ENCODE measurements around the gene TMEM245. TPM values are rescaled to one million over a fixed set of nuclear protein-coding genes. Genes with fewer than 3 reads are reported as not detected.

The TMEM245 gene
- total RNA-seq, 1 donor from 2014 or later: 36.9 TPM

- DNase-seq (ENCODE audit: extremely low read depth, low read depth, low spot score): no peak
These were observed 12.1 kb downstream of the TMEM245 start for GRCh38 chr9:109107402-109108240.

GRCh38 chr9:109101810-109102209 is 17.9 kb downstream of the TMEM245 start:
- DNase-seq (ENCODE audit: extremely low read depth, low read depth, low spot score): peak; percentile 71

- no peak for DNase-seq (ENCODE audit: extremely low read depth, low read depth, low spot score)
These were observed 18.5 kb downstream of the TMEM245 start for GRCh38 chr9:109101202-109101595.

DNA sequence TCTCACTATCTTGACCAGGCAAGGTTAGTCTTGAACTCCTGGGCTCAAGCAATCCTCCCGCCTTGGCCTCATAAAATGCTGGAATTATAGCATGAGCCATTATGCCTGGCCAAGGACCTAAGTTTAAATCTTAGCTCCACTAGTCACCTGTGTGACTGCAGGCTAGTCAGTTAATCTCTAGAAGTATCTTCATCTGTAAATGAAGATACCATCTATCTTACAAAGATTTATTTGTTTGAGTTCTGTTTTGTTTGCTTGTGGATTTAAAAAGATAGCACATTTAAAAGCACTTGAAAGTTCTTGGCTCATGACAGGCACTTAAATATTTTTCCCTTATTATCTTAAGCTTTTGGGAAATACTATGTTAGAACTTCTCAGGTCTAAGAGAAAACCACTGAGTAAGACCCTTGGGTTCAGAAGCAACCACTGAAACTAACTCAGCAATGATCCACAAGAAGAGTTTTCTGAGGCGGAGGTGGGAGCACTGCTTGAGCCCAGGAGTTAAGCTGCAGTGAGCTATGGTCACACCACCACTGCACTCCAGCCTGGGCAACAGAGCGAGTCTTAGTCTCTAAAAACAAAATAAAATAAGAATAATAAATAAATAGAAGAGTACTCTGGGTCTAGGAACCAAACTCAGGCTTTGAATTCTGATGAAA is 19.1 kb downstream of the TMEM245 start:
- no peak for DNase-seq (ENCODE audit: extremely low read depth, low read depth, low spot score)

DNA sequence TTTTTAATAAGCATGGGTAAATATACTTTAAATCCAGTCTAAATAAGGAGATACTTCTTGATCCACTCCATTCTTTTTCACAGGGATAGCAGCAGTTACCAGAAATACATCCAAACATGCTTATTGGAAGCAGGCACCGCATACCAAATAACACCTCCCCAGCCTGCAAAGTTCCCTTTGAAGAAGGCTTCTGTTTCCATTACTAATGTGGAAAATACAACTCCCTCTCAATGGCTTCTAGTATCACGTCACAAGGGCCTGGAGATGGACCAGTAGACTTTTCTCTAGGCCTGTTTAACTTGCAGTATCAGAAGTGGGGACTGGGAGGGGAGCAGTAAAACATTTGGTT is 20.8 kb downstream of the TMEM245 start:
- DNase-seq (ENCODE audit: extremely low read depth, low read depth, low spot score): no peak

GRCh38 chr9:109098171-109098959 is 21.4 kb downstream of the TMEM245 start:
- no peak for DNase-seq (ENCODE audit: extremely low read depth, low read depth, low spot score)

- no peak for DNase-seq (ENCODE audit: extremely low read depth, low read depth, low spot score)
These were observed 22.6 kb downstream of the TMEM245 start for GRCh38 chr9:109097146-109097545.

- no peak for DNase-seq (ENCODE audit: extremely low read depth, low read depth, low spot score)
These were observed 24.4 kb downstream of the TMEM245 start for GRCh38 chr9:109095321-109095720.

- no peak for DNase-seq (ENCODE audit: extremely low read depth, low read depth, low spot score)
These were observed 25.5 kb downstream of the TMEM245 start for GRCh38 chr9:109094268-109094667.

DNA sequence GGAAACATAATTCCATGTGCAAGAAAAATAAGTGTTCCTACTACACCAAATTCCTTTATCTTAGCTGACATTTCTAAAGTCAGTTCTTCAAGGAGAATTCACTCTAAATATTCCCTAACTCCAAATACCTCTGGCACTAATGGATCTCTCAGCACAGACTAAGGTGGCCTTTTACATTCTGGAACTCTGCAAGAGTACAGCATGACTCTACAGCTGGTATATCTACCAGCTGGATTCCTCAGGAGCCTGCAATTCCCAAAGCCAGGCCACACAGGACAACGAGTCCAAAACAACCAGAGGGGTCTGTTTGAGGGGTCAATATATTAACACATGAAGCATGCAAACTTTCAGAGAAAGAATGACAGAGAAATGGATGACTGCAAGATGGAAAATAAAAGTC is 27.2 kb downstream of the TMEM245 start:
- DNase-seq (ENCODE audit: extremely low read depth, low read depth, low spot score): no peak

DNA sequence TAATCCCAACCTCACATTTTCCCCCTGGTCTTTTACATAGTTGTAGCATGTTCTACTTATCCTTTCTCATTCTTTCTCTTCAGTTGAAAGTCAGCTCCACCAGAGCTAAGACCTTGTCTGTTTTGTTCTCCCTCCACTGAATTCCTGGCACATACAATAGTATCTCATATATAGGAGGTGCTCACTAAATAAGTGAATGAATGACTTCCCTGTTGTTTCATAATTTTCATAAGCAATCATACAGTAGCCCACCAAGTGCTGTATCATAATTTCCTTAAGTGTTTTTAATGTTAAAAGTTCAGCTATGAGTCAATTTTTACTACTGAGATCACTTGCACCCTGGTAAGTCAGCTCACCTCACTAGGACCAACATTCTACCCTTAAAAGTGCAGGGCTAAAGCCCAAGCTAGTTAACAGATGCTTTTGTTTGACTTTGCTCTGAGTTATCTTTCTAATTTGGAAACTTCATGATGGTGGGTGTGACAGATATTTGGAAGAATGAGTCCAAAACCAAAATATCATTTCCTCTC is 27.6 kb downstream of the TMEM245 start:
- DNase-seq (ENCODE audit: extremely low read depth, low read depth, low spot score): no peak

DNA sequence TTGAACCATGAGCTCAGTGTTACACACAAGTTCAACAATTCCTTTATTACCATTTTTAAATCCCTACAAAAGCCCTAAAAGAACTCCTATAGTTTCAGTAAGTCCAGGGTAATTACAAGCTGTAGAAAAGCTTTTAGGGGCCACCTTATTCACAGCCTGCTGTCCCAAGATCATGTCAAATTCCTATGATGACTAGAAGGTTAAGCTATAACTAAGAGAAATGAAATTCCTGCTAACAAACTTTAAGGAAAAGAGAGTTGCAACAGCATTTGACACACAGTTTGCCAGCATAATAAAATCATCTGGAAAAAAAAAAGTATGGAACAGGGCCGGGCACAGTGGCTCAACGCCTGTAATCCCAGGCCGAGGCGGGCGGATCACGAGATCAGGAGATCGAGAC is 31.5 kb downstream of the TMEM245 start:
- no peak for DNase-seq (ENCODE audit: extremely low read depth, low read depth, low spot score)

DNA sequence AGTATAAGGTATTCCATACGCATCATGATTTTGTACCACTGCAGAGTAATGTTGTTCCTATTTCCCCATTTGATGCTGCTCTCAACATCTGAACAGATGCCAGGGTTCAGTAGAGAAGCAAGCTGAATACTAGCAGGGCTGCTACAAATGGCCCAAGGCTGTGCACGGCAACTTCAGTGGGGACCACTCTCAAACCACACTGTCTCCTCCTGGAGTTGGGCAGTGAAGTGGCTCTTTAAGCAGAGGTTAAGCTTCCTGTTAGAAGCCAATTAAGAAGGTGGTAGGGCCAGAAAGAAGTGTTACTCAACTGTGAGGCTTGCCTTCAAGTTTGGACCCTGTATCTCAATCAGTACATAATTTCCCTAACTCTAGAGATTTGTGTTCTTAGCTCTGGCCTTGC is 32.0 kb downstream of the TMEM245 start:
- no peak for DNase-seq (ENCODE audit: extremely low read depth, low read depth, low spot score)

GRCh38 chr9:109086221-109086620 is 33.5 kb downstream of the TMEM245 start:
- DNase-seq (ENCODE audit: extremely low read depth, low read depth, low spot score): no peak

- no peak for DNase-seq (ENCODE audit: extremely low read depth, low read depth, low spot score)
These were observed 34.2 kb downstream of the TMEM245 start for GRCh38 chr9:109085510-109085909.

GRCh38 chr9:109083813-109084405 is 35.8 kb downstream of the TMEM245 start:
- DNase-seq (ENCODE audit: extremely low read depth, low read depth, low spot score): no peak

- no peak for DNase-seq (ENCODE audit: extremely low read depth, low read depth, low spot score)
These were observed 36.6 kb downstream of the TMEM245 start for GRCh38 chr9:109083141-109083540.

DNA sequence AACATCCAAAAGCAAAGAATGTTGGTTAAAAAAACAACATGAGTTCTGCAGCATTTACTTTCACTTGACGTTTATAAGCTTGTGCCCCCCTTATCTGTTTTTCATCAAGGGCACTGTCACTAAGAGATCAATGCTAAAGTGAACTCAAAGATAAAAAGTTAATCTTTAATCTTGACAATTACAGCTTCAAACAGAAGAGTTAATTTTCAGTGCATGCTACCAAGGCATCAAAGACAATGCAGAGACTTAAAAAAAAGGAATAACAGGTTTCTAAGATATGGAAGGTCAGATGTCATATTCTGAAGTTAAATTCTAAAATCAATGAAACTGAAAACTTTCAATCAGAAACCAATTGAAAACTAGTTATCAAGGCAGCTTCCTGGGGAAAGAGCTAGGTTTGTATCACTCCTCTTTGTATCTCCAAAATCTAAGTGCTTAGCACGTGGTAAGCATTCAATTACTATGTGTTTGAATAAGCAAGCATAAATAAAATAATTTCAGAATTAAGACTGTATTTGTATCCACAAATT is 37.6 kb downstream of the TMEM245 start:
- no peak for DNase-seq (ENCODE audit: extremely low read depth, low read depth, low spot score)

DNA sequence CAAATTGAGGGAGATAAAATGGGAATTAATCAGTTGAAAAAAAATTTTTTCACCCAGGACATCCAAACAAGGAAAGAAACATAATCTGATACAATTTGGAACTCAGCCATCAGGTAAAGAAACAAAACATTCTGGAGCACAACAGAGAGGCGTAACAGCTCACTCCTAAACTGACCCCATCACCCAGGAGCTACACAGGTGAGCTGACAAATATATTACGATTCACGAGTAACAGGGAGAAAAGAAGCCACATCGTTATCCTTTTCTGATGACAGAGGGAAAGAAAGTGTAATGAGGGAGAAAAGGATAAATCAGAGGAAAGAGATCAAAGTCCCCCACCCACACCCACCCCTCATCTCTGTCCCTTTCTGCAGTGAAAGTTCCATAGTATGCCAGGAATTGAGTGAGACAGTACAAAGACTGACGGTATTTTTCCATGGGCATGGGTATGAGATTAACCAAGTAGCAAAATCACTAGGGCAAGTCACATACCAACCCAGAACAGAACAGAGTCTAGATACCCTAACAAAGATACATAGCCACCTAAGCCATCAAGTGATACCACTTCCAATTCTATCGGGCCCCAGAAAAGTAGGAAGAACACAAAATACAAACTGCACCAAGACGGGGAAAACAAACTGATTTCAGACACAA is 45.4 kb downstream of the TMEM245 start:
- no peak for DNase-seq (ENCODE audit: extremely low read depth, low read depth, low spot score)

DNA sequence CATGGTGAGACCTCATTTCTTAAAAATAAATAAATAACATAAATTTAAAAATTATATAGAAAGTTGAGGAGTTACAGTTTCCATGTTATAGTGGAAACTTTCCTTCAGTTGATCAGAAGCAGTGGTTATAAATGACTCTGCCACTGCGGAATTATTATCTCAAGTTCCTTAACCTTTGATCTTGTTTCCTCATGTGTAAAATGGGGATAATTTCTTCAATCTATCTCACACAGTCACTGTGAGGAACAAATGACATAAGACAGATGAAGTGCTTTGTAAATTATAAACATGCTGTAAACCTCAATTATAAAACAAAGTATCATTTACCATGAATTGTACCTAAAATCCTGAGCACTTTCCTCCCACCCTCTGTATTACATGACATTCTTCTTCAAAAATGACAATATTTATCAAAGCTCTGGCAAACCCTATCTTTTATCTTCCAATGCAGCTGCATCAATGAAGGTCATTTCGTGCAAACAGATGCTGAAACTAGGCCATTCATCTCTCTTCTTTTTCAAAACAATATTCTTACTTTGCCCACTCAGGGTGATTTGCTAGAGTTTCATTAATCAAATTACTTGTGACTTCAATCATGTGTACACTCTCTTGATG is 46.8 kb downstream of the TMEM245 start:
- DNase-seq (ENCODE audit: extremely low read depth, low read depth, low spot score): no peak
